H9 (cell line): ENCODE measurements around the gene STARD3NL. TPM values are rescaled to one million over a fixed set of nuclear protein-coding genes. Genes with fewer than 3 reads are reported as not detected.

Experiments
- DNase-seq: peaks from one replicate; pipeline ENCODE4 v3.0.0-alpha.2; 2017
- H2AFZ ChIP-seq: one replicate; pipeline ENCODE4 v1.6.1; 2013; ENCODE audit warnings: mild to moderate bottlenecking, low read length, control low read depth, moderate library complexity
- H2AK5ac ChIP-seq: 2 replicates; pipeline ENCODE4 v1.6.1; 2013; ENCODE audit warnings: low read length, control low read depth, mixed read lengths; ENCODE audit not compliant: insufficient read length
- H2BK120ac ChIP-seq: one replicate; pipeline ENCODE4 v1.6.1; 2013; ENCODE audit warnings: low read depth, mild to moderate bottlenecking, low read length, control low read depth, inconsistent platforms; ENCODE audit not compliant: poor library complexity, severe bottlenecking
- H2BK12ac ChIP-seq: 2 replicates; pipeline ENCODE4 v1.6.1; 2013; ENCODE audit warnings: low read length, control low read depth, mixed read lengths, low read depth; ENCODE audit not compliant: insufficient read length
- H2BK15ac ChIP-seq: 2 replicates; pipeline ENCODE4 v1.6.1; 2013; ENCODE audit warnings: low read depth, low read length, control low read depth
- H2BK20ac ChIP-seq: one replicate; pipeline ENCODE4 v1.6.1; 2013; ENCODE audit warnings: low read depth, mild to moderate bottlenecking, low read length, control low read depth, inconsistent platforms; ENCODE audit not compliant: poor library complexity, severe bottlenecking
- H2BK5ac ChIP-seq: 2 replicates; pipeline ENCODE4 v1.6.1; 2013; ENCODE audit warnings: low read length, control low read depth, mixed read lengths; ENCODE audit not compliant: insufficient read length
- H3K14ac ChIP-seq: 2 replicates; pipeline ENCODE4 v1.6.1; 2013; ENCODE audit warnings: low read length, control low read depth; ENCODE audit not compliant: insufficient read depth
- H3K18ac ChIP-seq: 2 replicates; pipeline ENCODE4 v1.6.1; 2013; ENCODE audit warnings: low read depth, mild to moderate bottlenecking, mixed read lengths, low read length, control low read depth; ENCODE audit not compliant: insufficient read length
- H3K23ac ChIP-seq: 2 replicates; pipeline ENCODE4 v1.6.1; 2013; ENCODE audit warnings: low read length, control low read depth, mixed read lengths, low read depth; ENCODE audit not compliant: insufficient read length
- H3K23me2 ChIP-seq: 2 replicates; pipeline ENCODE4 v1.6.1; 2013; ENCODE audit warnings: low read depth, mild to moderate bottlenecking, mixed read lengths, low read length, control low read depth; ENCODE audit not compliant: insufficient read length, poor library complexity, severe bottlenecking
- H3K27ac ChIP-seq: 2 replicates; pipeline ENCODE4 v1.5.1; 2013; ENCODE audit warnings: low read length, control low read depth, mixed read lengths, low read depth; ENCODE audit not compliant: insufficient read length
- H3K27me3 ChIP-seq: 2 replicates; pipeline ENCODE4 v1.6.1; 2013; ENCODE audit warnings: low read length, control low read depth, inconsistent platforms; ENCODE audit not compliant: insufficient read depth
- H3K4ac ChIP-seq: 2 replicates; pipeline ENCODE4 v1.6.1; 2013; ENCODE audit warnings: low read depth, mild to moderate bottlenecking, control low read depth, inconsistent platforms, low read length, moderate library complexity
- H3K4me1 ChIP-seq: 2 replicates; pipeline ENCODE4 v1.6.1; 2013; ENCODE audit warnings: low read length, control low read depth, inconsistent platforms; ENCODE audit not compliant: insufficient read depth
- H3K4me2 ChIP-seq: 2 replicates; pipeline ENCODE4 v1.6.1; 2013; ENCODE audit warnings: low read length, control low read depth, mixed read lengths; ENCODE audit not compliant: insufficient read length, insufficient read depth
- H3K56ac ChIP-seq: 2 replicates; pipeline ENCODE4 v1.6.1; 2013; ENCODE audit warnings: low read depth, mild to moderate bottlenecking, mixed read lengths, low read length, control low read depth; ENCODE audit not compliant: insufficient read length
- H3K79me1 ChIP-seq: 2 replicates; pipeline ENCODE4 v1.6.1; 2013; ENCODE audit warnings: low read depth, mild to moderate bottlenecking, moderate library complexity, low read length, control low read depth, inconsistent platforms; ENCODE audit not compliant: insufficient read depth, poor library complexity, severe bottlenecking
- H3K79me2 ChIP-seq: 2 replicates; pipeline ENCODE4 v1.6.1; 2013; ENCODE audit warnings: low read length, control low read depth, inconsistent platforms; ENCODE audit not compliant: insufficient read depth
- H3K9ac ChIP-seq: 2 replicates; pipeline ENCODE4 v1.6.1; 2013; ENCODE audit warnings: low read length, control low read depth, mixed read lengths; ENCODE audit not compliant: insufficient read length; ENCODE audit errors: extremely low read depth
- H3K9me3 ChIP-seq: one replicate; pipeline ENCODE4 v1.6.1; 2013; ENCODE audit warnings: low read depth, low read length, inconsistent platforms; ENCODE audit not compliant: control insufficient read depth
- H3T11ph ChIP-seq: one replicate; pipeline ENCODE4 v1.6.1; 2013; ENCODE audit warnings: mild to moderate bottlenecking, low read length, control low read depth, inconsistent platforms
- H4K20me1 ChIP-seq: one replicate; pipeline ENCODE4 v1.6.1; 2013; ENCODE audit not compliant: control insufficient read depth, insufficient read length, insufficient read depth
- H4K5ac ChIP-seq: 2 replicates; pipeline ENCODE4 v1.6.1; 2013; ENCODE audit warnings: low read depth, mild to moderate bottlenecking, mixed read lengths, low read length, control low read depth; ENCODE audit not compliant: insufficient read length
- H4K8ac ChIP-seq: replicated peaks from 2 replicates; pipeline ENCODE4 v1.6.1; 2013; ENCODE audit warnings: low read length, control low read depth, mixed read lengths, low read depth; ENCODE audit not compliant: insufficient read length
- H4K91ac ChIP-seq: 2 replicates; pipeline ENCODE4 v1.6.1; 2013; ENCODE audit warnings: low read depth, mild to moderate bottlenecking, moderate library complexity, mixed read lengths, low read length, control low read depth; ENCODE audit not compliant: insufficient read length
- H3K27ac Mint-ChIP-seq, 3 experiments: 2 replicates in 2 of 3; 3 replicates in 1 of 3; pipeline ENCODE4 v1.8.0; 2020 to 2021; ENCODE audit warnings: mixed read lengths in 3 of 3, mild to moderate bottlenecking in 1 of 3, moderate library complexity in 1 of 3
- H3K27me3 Mint-ChIP-seq: 2 replicates; pipeline ENCODE4 v1.8.0; 2021; ENCODE audit warnings: low read depth, mild to moderate bottlenecking, moderate library complexity, mixed read lengths
- H3K36me3 Mint-ChIP-seq, 3 experiments: 2 replicates in 2 of 3; 3 replicates in 1 of 3; pipeline ENCODE4 v1.8.0; 2020 to 2021; ENCODE audit warnings: low read depth in 3 of 3, mixed read lengths in 3 of 3; ENCODE audit not compliant: insufficient read depth in 1 of 3
- H3K4me1 Mint-ChIP-seq, 2 experiments: 2 replicates each; pipeline ENCODE4 v1.8.0; 2020; ENCODE audit warnings: mixed read lengths in 2 of 2
- H3K4me3 Mint-ChIP-seq, 2 experiments: 2 replicates in 1 of 2; 3 replicates in 1 of 2; pipeline ENCODE4 v1.8.0; 2020 to 2021; ENCODE audit warnings: mild to moderate bottlenecking in 2 of 2, mixed read lengths in 2 of 2, moderate library complexity in 1 of 2
- H3K9me3 Mint-ChIP-seq, 2 experiments: 2 replicates in 1 of 2; 3 replicates in 1 of 2; pipeline ENCODE4 v1.8.0; 2020; ENCODE audit warnings: mild to moderate bottlenecking in 2 of 2, mixed read lengths in 2 of 2, moderate library complexity in 1 of 2
- CTCF ChIP-seq: fragments of 200-600 bp; sonication (generic); conservative IDR thresholded peaks from 3 replicates; pipeline ENCODE4 v1.8.0; 2021; ENCODE audit warnings: antibody characterized with exemption, mild to moderate bottlenecking
- WGBS: extraction: QIAGEN DNeasy Blood & Tissue Kit; methylation state at CpG from one replicate; pipeline ENCODE4 v1.1.7; 2013; ENCODE audit warnings: missing lambda C conversion rate, low lambda C conversion rate, mixed read lengths; ENCODE audit not compliant: insufficient read length; ENCODE audit errors: extremely low coverage; 5-methylcytosine and 5-hydroxymethylcytosine counted together
- total RNA-seq: library from RNA; stranded (reverse); gene quantifications from 2 replicates; pipeline ENCODE4 v1.2.1, GENCODE V29; 2021

The STARD3NL gene
- total RNA-seq, 1 experiment from 2014 or later: 36.5 TPM

- Histone ChIP-seq H4K8ac (no peak overlapping the region), H3K4ac (no peak overlapping the region)
- no peak overlapping the region for H3K4me3 Mint-ChIP-seq
Observed at GRCh38 chr7:38280000-38280399, 102.0 kb downstream of the STARD3NL start.

More at GRCh38 chr7:38280000-38280399, 102.0 kb downstream of the STARD3NL start:
- no peaks in the 10 kb centered on the region for H3K9me3 ChIP-seq
- H3T11ph ChIP-seq: no peak overlapping the region
- no peak overlapping the region for H3K14ac ChIP-seq
- no peak overlapping the region for H4K91ac ChIP-seq
- H4K5ac ChIP-seq: no peak overlapping the region
- no peaks in the 10 kb centered on the region for H3K27me3 Mint-ChIP-seq
- H4K20me1 ChIP-seq: no peaks in the 10 kb centered on the region
- H3K36me3 Mint-ChIP-seq: no peaks in the 10 kb centered on the region
- H3K18ac ChIP-seq: no peak overlapping the region
- H3K27ac ChIP-seq: no peak overlapping the region
- H3K4me2 ChIP-seq: no peak overlapping the region
- no peak overlapping the region for H3K56ac ChIP-seq
- H2BK120ac ChIP-seq: no peak overlapping the region
- no peak overlapping the region for H2AK5ac ChIP-seq
- no peak for DNase-seq
- H2BK20ac ChIP-seq: no peak overlapping the region
- WGBS: no CpG with 5 or more reads among the region's 1 CpG
- no peaks in the 10 kb centered on the region for H3K27me3 ChIP-seq
- H3K9me3 Mint-ChIP-seq: no peaks in the 10 kb centered on the region
- no peaks in the 10 kb centered on the region; the same call in 1 of the 2 replicates for H3K4me1 ChIP-seq
- no peak overlapping the region for H2BK12ac ChIP-seq
- H3K79me2 ChIP-seq: no peaks in the 10 kb centered on the region
- H3K23me2 ChIP-seq: no peaks in the 10 kb centered on the region
- peaks cover 13% of the 10 kb centered on the region in 2 experiments for H3K4me1 Mint-ChIP-seq
- H3K23ac ChIP-seq: no peak overlapping the region
- no peak overlapping the region for H3K9ac ChIP-seq
- no peak overlapping the region for H2BK5ac ChIP-seq
- no peak overlapping the region for H2AFZ ChIP-seq
- H3K27ac Mint-ChIP-seq: no peak overlapping the region
- no peaks in the 10 kb centered on the region for H3K79me1 ChIP-seq
- no peak for TF ChIP-seq CTCF
- no peak overlapping the region for H2BK15ac ChIP-seq
